Chondrocyte (in vitro differentiated cells): Measurements from ENCODE around the gene SPATS2L. TPM values are rescaled to one million over a fixed set of nuclear protein-coding genes. Genes with fewer than 3 reads are reported as not detected.

ENCODE experiments used
- DNase-seq: peaks from one replicate; pipeline ENCODE4 v3.0.0; 2021; ENCODE audit warnings: mixed read lengths, low spot score
- H3K27ac Mint-ChIP-seq: one replicate; pipeline ENCODE4 v1.8.0; 2021; ENCODE audit warnings: mild to moderate bottlenecking, moderate library complexity, mixed read lengths; ENCODE audit not compliant: unreplicated experiment
- H3K27me3 Mint-ChIP-seq: 2 replicates; pipeline ENCODE4 v1.8.0; 2021; ENCODE audit warnings: low read depth, mixed read lengths
- H3K36me3 Mint-ChIP-seq: 2 replicates; pipeline ENCODE4 v1.8.0; 2021; ENCODE audit warnings: low read depth, mixed read lengths
- H3K4me1 Mint-ChIP-seq: 2 replicates; pipeline ENCODE4 v1.8.0; 2021; ENCODE audit warnings: low read depth, mild to moderate bottlenecking, mixed read lengths
- H3K4me3 Mint-ChIP-seq: one replicate; pipeline ENCODE4 v1.8.0; 2021; ENCODE audit warnings: mild to moderate bottlenecking, moderate library complexity, mixed read lengths; ENCODE audit not compliant: unreplicated experiment
- H3K9me3 Mint-ChIP-seq: 2 replicates; pipeline ENCODE4 v1.8.0; 2021; ENCODE audit warnings: low read depth, mixed read lengths
- CTCF ChIP-seq: fragments of 200-600 bp; sonication (generic); IDR thresholded peaks from 2 replicates; pipeline ENCODE4 v1.5.0; 2021; ENCODE audit warnings: antibody characterized with exemption, mild to moderate bottlenecking, moderate library complexity
- total RNA-seq: library from RNA; stranded (reverse); gene quantifications from 3 replicates; pipeline ENCODE4 v1.2.1, GENCODE V29; 2021

The SPATS2L gene
- total RNA-seq, 1 donor from 2014 or later: 237 TPM

- peaks cover 64% of the 10 kb centered on the region for H3K4me1 Mint-ChIP-seq
- TF ChIP-seq CTCF: no peak
- no peak for DNase-seq
- no peaks in the 10 kb centered on the region for H3K9me3 Mint-ChIP-seq
- peak overlapping the region; percentile 73 for H3K27ac Mint-ChIP-seq
- no peaks in the 10 kb centered on the region for H3K27me3 Mint-ChIP-seq
- peaks cover 3% of the 10 kb centered on the region for H3K36me3 Mint-ChIP-seq
- H3K4me3 Mint-ChIP-seq: no peak overlapping the region
These were observed 66.7 kb downstream of the SPATS2L start for GRCh38 chr2:200373231-200373630.

GRCh38 chr2:200373973-200374416, 67.5 kb downstream of the SPATS2L start:
- Mint-ChIP-seq H3K4me3 (no peak overlapping the region), H3K27me3 (no peaks in the 10 kb centered on the region), H3K4me1 (peaks cover 69% of the 10 kb centered on the region), H3K27ac (peak overlapping the region; percentile 64), H3K9me3 (no peaks in the 10 kb centered on the region), H3K36me3 (peaks cover 3% of the 10 kb centered on the region)
- TF ChIP-seq CTCF: no peak
- no peak for DNase-seq

GRCh38 chr2:200376513-200377354, 70.2 kb downstream of the SPATS2L start:
- no peak for DNase-seq
- Mint-ChIP-seq H3K36me3 (peaks cover 3% of the 10 kb centered on the region), H3K4me1 (peaks cover 85% of the 10 kb centered on the region), H3K9me3 (no peaks in the 10 kb centered on the region), H3K27ac (peak overlapping the region; percentile 89), H3K27me3 (no peaks in the 10 kb centered on the region), H3K4me3 (no peak overlapping the region)
- no peak for TF ChIP-seq CTCF

GRCh38 chr2:200377355-200378336, 71.2 kb downstream of the SPATS2L start:
- peaks cover 79% of the 10 kb centered on the region for H3K4me1 Mint-ChIP-seq
- no peaks in the 10 kb centered on the region for H3K27me3 Mint-ChIP-seq
- H3K36me3 Mint-ChIP-seq: no peaks in the 10 kb centered on the region
- DNase-seq: no peak
- no peak overlapping the region for H3K4me3 Mint-ChIP-seq
- H3K27ac Mint-ChIP-seq: peak overlapping the region; percentile 89
- no peaks in the 10 kb centered on the region for H3K9me3 Mint-ChIP-seq
- TF ChIP-seq CTCF: no peak
